HG02943 (cell line): Measurements from ENCODE around the gene CCL3.
"Not testable (repeated sequence)": the region's sequence is repeated elsewhere in the genome, so short reads cannot be mapped to it uniquely, and the experiment has no call there.

Experiments
- ATAC-seq: cut with Tn5 transposase; IDR thresholded peaks from one replicate; pipeline ENCODE4 v1.9.1; 2021; ENCODE audit warnings: mild to moderate bottlenecking, low read depth, moderate library complexity; ENCODE audit not compliant: unreplicated experiment

The CCL3 gene

DNA sequence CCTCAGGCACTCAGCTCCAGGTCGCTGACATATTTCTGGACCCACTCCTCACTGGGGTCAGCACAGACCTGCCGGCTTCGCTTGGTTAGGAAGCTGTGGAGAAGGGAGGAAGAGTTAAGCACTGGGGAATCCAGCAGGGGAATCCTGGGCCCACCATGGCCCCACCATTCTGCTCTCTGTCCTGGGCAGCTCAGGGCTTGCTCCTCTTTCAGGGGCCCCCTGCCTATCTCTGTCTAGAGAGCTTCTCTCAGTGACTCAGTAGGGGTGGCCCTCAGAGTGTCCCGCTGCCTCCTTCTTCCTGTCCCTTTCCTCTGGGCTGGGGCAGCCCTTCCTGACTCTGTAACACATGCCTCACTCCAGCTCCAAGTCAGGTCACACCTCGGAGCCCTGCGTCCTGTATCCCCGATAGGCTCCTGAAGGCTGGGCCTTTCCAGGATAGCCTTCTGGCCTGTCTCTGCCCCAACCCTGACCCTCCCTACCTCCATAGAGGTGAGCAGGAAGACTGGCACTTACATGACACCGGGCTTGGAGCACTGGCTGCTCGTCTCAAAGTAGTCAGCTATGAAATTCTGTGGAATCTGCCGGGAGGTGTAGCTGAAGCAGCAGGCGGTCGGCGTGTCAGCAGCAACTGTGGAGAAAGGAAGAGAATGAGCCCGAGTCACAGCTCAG, 1.1 kb downstream of the CCL3 start:
- no peak for ATAC-seq

DNA sequence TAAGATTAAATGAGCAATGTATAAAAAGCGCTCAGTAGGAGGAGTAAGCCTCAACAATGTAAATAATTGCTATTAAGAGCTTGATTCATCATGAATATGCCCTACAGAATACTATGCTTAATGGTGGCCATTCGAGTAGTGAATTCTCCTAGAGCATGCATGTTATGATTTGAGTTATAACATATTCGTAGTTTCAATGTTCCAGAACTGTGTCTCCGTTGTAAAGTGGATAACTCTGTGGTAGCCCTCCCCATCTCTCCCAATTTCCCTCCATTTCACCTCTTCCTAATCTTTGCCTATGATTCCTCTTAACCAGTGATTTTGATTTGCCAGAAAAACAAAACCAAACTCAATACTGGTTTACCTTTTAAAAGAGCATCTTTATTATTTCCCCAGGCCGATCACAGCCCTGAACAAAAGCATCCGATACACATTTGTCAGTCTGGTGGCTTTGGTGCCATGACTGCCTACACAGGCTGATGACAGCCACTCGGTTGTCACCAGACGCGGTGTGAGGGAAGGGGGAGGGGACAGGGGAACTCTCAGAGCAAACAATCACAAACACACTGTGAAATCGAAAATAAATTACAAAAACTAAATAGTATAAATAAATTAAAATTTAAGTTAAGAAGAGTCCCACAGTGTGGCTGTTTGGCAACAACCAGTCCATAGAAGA, 1.9 kb downstream of the CCL3 start:
- not testable (repeated sequence) for ATAC-seq

DNA sequence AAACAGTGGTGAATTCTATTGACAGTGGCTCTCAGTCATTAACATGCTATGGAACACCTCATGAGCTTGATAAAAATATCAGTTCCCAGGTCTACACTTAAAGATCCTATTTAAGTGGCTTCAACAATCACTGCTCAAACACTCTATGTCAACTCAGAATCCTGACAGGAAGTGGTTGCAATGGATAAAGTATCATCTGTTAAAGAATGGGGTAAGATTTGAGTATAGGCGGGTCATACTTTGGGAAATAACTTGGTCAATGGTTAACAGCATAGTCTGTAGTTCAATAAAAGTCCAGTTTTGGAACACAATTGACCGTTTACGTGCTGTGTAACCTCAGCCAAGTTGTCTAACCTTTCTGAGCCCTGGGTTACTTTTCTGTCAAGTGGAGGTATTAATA, 2.5 kb downstream of the CCL3 start:
- ATAC-seq = not testable (repeated sequence)

DNA sequence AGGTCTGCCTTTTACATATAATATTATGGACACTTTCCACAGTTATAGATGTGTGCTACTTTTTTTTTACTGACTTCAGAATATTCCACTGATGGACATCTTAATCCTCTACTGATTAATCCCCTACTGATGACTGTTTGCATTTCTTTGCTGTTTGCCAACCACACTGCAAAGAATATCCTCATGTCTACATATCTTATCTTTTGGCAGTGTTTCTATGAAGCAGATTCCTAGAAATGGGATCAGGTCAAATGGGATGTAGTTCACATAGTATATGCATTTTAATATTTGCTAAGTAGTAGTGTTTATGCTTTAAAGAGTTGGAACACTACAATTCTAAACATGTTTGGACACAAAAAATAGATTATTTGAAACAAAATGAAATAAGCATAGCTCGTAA, 3.2 kb downstream of the CCL3 start:
- no peak for ATAC-seq

- ATAC-seq = no peak
Measured at GRCh38 chr17:36085765-36086164, 4.2 kb downstream of the CCL3 start.

DNA sequence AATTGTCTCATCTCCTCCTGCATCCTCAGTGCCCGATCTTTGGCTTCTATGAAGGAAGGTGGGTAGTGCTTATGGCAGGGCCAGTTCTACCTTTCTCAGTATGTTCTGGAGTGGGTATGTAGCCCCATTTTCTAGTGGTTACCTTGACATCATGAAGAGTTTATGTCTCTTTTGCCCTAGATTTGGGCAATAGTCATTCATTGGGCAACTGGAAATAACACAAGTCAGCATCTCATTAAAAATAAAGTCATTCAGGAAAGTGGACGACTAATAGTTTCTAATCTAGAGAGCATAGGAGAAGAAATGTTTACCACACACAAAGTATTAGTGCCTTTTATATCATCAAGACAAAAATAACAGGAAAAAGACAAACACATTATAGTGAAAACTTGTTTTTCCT, 6.3 kb downstream of the CCL3 start:
- not testable (repeated sequence) for ATAC-seq

DNA sequence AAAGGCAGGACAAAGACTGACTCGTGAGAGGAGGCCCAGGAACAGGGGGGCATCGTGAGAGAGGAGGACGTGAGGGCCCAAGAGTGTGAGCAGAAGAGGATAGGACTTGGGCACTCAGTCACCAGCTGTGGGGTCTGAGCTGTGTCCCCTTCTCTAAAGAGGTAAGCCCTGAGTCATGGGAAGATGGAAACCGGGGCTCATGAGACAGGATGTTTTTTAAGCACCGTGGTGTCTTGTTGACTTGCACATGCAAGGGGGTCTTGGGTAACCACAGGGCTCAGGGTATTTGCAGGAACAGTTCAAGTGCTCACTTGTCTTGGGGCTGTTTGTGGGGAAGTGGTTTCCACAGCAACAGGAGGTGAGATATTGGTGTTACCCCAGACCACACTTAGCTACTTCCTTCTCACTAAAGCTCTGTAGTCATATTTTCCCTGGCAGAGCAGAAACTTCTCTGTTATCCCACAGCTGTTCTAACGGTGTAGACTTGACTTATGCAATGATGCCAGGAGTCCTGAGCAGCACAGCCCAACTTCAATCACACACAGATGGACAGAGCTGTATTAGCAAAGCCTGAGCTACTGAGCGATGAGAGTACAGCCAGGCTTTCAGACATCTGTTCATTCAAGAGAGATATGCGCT, 7.3 kb downstream of the CCL3 start:
- ATAC-seq = not testable (repeated sequence)

DNA sequence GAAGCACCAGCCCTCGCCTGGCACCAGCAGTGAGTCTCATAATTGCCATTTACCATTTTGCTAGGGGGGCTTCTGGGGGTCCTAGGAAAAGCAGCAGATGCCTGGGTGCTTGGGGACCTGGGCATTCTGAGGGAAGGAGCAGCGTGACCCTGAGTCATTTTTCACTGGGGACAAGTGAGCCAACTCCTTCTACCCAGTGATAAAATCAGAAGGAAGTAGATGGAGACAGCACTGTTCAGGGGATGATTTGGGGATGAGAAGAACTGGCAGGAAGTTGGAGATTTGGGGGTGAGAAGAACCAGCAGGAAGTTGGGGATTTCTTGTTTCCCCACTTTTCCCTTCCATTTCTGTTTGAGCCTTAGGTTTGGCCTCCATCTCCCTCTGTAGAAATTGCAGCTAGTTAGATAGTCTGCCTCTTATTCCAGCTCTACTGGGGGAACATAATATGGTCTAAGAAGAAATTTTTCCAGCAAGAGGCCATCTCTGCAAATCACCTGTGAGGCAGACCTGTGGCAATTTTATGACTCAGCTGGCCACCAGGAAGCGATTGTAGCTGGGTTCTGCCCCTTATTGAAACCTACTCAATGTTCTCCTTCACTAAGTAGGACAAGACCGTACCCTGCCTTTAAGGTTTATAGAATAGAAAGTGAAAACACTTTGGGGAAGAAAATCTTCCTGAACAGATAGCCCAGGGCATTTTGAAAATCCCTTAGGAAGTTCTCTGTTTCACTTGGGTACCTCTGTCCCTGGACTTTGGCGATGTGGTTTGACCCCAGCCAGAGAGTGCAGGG, 8.1 kb downstream of the CCL3 start:
- not testable (repeated sequence) for ATAC-seq

- ATAC-seq = no peak
Measured at GRCh38 chr17:36074365-36074764, 15.6 kb downstream of the CCL3 start.

GRCh38 chr17:36072431-36073121, 17.4 kb downstream of the CCL3 start:
- ATAC-seq = no peak

GRCh38 chr17:36071751-36072150, 18.2 kb downstream of the CCL3 start:
- ATAC-seq = no peak

DNA sequence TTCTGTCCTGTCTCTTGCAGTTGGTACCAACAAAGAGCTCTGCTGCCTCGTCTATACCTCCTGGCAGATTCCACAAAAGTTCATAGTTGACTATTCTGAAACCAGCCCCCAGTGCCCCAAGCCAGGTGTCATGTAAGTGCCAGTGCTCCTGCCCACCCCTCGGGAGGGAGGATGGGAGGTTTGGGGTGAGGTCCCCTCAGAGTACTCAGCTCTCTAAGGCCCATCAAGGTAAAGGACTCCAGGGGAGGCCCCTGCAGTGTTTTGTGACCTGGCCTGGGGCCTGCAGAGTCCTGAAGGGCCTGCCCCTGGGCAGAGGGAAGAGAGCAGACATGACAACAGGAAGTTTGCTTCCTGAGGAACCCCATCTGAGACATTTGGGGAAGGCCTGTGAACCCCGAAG, 19.5 kb downstream of the CCL3 start:
- ATAC-seq = no peak

DNA sequence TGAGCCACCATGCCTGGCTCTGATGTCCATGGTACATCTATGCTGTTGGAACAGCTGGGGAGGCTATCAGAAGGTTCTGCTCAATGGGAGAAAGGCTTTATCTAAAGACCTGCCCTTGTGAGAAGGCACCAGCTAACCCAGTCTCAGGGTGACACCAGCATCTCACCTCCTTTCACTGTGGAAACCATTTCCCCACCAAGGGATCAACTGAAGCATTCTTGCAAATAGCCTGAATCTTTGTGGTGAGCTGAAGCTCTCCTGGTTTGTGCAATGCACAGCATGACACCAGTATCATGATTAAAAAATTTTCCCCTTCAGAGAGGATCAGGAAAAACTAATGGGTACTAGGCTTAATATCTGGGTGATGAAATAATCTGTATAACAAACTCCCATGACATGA, 20.8 kb downstream of the CCL3 start:
- ATAC-seq = no peak

DNA sequence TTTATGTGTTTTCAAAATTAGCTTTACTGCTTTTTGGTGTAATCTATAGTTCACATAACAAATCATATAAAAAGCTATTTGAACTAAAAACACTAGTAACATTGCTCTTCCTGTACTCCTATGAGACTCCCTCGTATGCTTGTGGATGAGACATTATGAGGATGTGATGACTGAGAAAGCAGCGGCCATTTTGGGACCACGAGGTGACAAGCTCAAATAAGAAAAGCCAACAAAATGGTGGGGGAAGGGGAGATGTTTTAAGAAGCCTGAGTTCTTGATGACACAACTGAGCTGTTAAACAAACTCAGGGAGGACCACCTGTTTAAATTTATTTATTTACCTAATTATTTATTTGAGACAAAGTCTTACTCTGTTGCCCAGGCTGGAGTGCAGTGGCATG, 21.4 kb downstream of the CCL3 start:
- no peak for ATAC-seq

DNA sequence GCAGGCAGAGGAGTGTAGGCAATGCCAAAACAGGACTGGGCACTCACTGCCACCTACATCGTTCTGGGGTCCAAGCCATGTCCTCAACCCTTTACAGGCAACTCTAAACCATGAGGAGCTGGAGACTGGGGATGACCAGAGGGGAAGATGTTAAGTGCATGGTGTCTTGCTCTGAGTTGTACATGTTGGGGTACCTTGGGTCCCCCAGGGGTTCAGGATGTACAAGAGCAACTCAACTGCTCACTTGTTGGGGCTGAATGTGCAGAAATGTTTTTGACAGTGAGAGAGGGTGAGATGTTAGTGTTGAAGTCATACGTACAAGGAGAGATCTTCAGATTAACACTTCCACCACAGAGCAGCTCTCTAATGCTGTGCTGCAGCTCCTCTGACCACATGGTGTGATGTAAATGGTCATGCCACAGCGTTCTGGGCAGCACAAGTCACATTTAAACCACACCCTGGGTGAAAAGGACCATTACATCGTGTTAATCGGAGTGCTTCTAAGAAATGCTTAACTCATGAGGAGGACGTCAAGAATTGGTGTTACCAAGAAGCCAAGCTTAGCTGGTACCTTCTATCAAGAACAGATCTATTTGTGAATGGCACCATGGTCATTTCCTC, 23.5 kb downstream of the CCL3 start:
- no peak for ATAC-seq

DNA sequence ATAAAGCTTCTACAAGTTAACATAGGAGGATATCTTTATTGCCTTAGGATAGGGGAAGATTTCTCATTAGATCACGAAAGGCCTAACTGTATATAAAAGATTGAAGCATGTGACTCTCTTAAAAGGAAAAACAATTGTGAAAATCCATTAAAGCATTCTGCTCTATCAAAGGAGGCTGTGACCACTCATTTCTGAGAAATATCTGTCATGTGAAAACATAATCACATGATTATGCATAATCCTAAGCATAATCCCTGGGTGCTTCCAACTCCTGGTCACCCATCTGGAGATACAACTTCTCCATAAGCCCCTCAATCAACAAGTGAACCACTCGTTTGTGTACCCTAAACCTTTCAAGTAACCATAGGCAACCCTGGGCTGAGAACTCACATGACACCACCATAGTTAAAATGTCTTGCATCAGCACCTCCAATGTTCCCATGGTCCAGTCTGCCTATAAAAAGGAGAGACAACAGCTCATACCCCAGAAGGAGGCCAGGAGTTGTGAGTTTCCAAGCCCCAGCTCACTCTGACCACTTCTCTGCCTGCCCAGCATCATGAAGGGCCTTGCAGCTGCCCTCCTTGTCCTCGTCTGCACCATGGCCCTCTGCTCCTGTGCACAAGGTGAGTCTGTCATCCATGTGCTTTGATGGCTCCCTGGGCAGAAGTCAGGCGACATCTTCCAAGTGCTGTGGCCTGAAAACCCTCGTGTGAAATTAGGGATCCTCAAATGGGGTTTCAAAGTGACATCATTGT, 26.0 kb downstream of the CCL3 start, which contains the start of gene CCL18:
CCL18 (plus strand) TSS at position 487 of the 756 bp plus-strand sequence; CDS start at position 558, 71 bp downstream.
- ATAC-seq = no peak

GRCh38 chr17:36060816-36061215, 29.1 kb downstream of the CCL3 start:
- ATAC-seq = no peak

DNA sequence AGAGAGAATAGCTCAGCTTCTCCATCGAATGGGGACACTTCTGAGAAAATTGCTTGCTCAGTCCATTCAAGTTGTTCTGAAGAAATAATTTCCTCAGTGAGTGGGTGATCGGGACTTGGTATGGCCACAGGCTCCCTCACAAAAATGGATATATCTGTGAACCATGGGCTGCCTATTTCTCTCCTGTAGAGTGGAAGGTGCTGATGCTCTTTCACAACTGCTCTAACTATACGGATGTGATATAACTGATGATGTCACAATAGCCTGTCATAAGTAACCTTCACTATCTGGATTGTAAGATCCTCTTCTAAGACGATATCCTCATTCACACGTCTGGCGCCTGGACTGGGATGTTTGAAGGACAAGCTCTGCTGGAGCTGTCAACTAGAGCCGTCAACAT, 30.5 kb downstream of the CCL3 start:
- no peak for ATAC-seq

DNA sequence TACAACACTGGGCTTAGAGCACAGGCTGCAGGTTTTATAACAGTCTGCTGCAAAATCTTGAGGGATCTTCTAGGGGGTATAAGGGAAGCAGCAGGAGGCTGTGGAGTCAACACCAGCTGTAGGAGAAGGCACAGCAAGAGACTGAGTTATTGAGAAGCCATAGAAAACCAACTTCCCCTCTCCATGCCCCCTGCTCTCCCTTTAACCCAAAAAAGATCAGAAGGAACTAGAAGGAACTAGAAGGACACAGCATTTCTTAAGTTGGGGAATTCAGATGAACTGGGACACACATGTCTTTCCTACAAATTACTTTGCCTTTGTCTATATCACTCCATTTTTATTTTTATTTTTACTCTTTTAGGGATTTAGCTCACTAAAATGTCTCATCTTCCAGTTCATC, 32.0 kb downstream of the CCL3 start:
- ATAC-seq = no peak
